Neural cell (in vitro differentiated cells): ENCODE data around the gene RPRD1B. TPM values are rescaled to one million over a fixed set of nuclear protein-coding genes. Genes with fewer than 3 reads are reported as not detected.

Experiments used
- H2AFZ ChIP-seq: fragments of 200-600, 300-800 bp; sonication (generic), shearing (Covaris generic); 2 replicates; pipeline ENCODE4 v1.6.0; 2014; ENCODE audit warnings: low read depth, mild to moderate bottlenecking, antibody characterized with exemption, low read length, moderate library complexity
- H3F3A ChIP-seq: fragments of 200-600 bp; shearing (Covaris generic); 2 replicates; pipeline ENCODE4 v1.6.1; 2016; ENCODE audit warnings: mild to moderate bottlenecking, moderate library complexity, mixed read lengths, antibody characterized with exemption, low read length; ENCODE audit not compliant: insufficient read depth, poor library complexity, severe bottlenecking
- H3K27ac ChIP-seq: fragments of 200-600, 300-800 bp; sonication (generic), shearing (Covaris generic); 2 replicates; pipeline ENCODE4 v1.5.1; 2014; ENCODE audit warnings: mild to moderate bottlenecking, low read length, moderate library complexity
- H3K27me3 ChIP-seq: fragments of 300-800, 200-600 bp; sonication (generic), shearing (Covaris generic); 2 replicates; pipeline ENCODE4 v1.6.0; 2014; ENCODE audit warnings: mild to moderate bottlenecking, low read depth, low read length, moderate library complexity; ENCODE audit not compliant: insufficient read depth
- H3K36me3 ChIP-seq: fragments of 300-800, 200-600 bp; sonication (generic), shearing (Covaris generic); 2 replicates; pipeline ENCODE4 v1.5.1; 2014; ENCODE audit warnings: mild to moderate bottlenecking, antibody characterized with exemption, low read length, moderate library complexity; ENCODE audit not compliant: insufficient read depth
- H3K4me2 ChIP-seq: fragments of 300-800, 200-600 bp; sonication (generic), shearing (Covaris generic); 2 replicates; pipeline ENCODE4 v1.6.0; 2014; ENCODE audit warnings: mild to moderate bottlenecking, low read length
- H3K4me3 ChIP-seq: fragments of 300-800, 200-600 bp; sonication (generic), shearing (Covaris generic); 2 replicates; pipeline ENCODE4 v1.5.1; 2014; ENCODE audit warnings: mild to moderate bottlenecking, low read length, moderate library complexity
- H3K79me2 ChIP-seq: fragments of 200-600 bp; shearing (Covaris generic); replicated peaks from 2 replicates; pipeline ENCODE4 v1.6.0; 2014; ENCODE audit warnings: mild to moderate bottlenecking, low read length, moderate library complexity; ENCODE audit not compliant: insufficient read depth
- H3K9ac ChIP-seq: fragments of 300-800, 200-600 bp; sonication (generic), shearing (Covaris generic); 2 replicates; pipeline ENCODE4 v1.6.1; 2016; ENCODE audit warnings: mild to moderate bottlenecking, low read length, mixed read lengths
- H3K9me2 ChIP-seq: fragments of 200-600 bp; shearing (Covaris generic); 2 replicates; pipeline ENCODE4 v1.6.1; 2016; ENCODE audit warnings: mild to moderate bottlenecking, low read length, mixed read lengths; ENCODE audit not compliant: insufficient read depth
- H3K9me3 ChIP-seq: fragments of 200-600, 300-800 bp; sonication (generic), shearing (Covaris generic); 2 replicates; pipeline ENCODE4 v1.6.1; 2016; ENCODE audit warnings: mild to moderate bottlenecking, mixed run types, low read length, moderate library complexity, mixed read lengths
- H4K20me1 ChIP-seq: fragments of 200-600 bp; shearing (Covaris generic); 2 replicates; pipeline ENCODE4 v1.6.1; 2016; ENCODE audit warnings: mild to moderate bottlenecking, mixed run types; ENCODE audit not compliant: insufficient read depth
- CTCF ChIP-seq: fragments of 450-650 bp; IDR thresholded peaks from 2 replicates; pipeline ENCODE4 v1.5.1; 2014; ENCODE audit warnings: antibody characterized with exemption, mild to moderate bottlenecking, moderate library complexity; ENCODE audit not compliant: poor library complexity, severe bottlenecking
- EP300 ChIP-seq: fragments of 450-650 bp; conservative IDR thresholded peaks from 2 replicates; pipeline ENCODE4 v1.6.1; 2014; ENCODE audit warnings: antibody characterized with exemption, mild to moderate bottlenecking, moderate library complexity; ENCODE audit not compliant: poor library complexity, severe bottlenecking
- EZH2 ChIP-seq: fragments of 200-600, 300-800 bp; shearing (Covaris generic), sonication (generic); IDR thresholded peaks from 2 replicates; pipeline ENCODE4 v1.6.1; 2014; ENCODE audit warnings: antibody characterized with exemption, low read length, borderline replicate concordance, mild to moderate bottlenecking; ENCODE audit not compliant: insufficient read depth, poor library complexity, severe bottlenecking
- MXI1 ChIP-seq: fragments of 450-650 bp; conservative IDR thresholded peaks from 2 replicates; pipeline ENCODE4 v1.6.1; 2014; ENCODE audit warnings: antibody characterized with exemption, mild to moderate bottlenecking; ENCODE audit not compliant: poor library complexity, severe bottlenecking
- POLR2AphosphoS5 ChIP-seq: IDR thresholded peaks from 2 replicates; pipeline ENCODE4 v1.6.1; 2012
- RAD21 ChIP-seq: fragments of 450-650 bp; conservative IDR thresholded peaks from 2 replicates; pipeline ENCODE4 v1.6.1; 2014; ENCODE audit warnings: antibody characterized with exemption, mild to moderate bottlenecking, moderate library complexity
- REST ChIP-seq: IDR thresholded peaks from 2 replicates; pipeline ENCODE4 v1.6.1; 2012; ENCODE audit warnings: borderline replicate concordance
- SMC3 ChIP-seq: fragments of 450-650 bp; conservative IDR thresholded peaks from 2 replicates; pipeline ENCODE4 v1.6.1; 2014; ENCODE audit warnings: antibody characterized with exemption, mild to moderate bottlenecking, moderate library complexity; ENCODE audit not compliant: poor library complexity
- TAF1 ChIP-seq: IDR thresholded peaks from 2 replicates; pipeline ENCODE4 v1.6.1; 2012; ENCODE audit warnings: low read depth
- polyA plus RNA-seq: library from polyadenylated mRNA; depleted of rRNA; stranded (reverse); fragments of >200 nt; gene quantifications from 2 replicates; pipeline ENCODE4 v1.2.3, GENCODE V29; 2014

RPRD1B gene
- polyA plus RNA-seq, 1 donor from 2014 or later, result 23.4 TPM

- Histone ChIP-seq H2AFZ (no peak overlapping the region), H3K36me3 (no peaks in the 10 kb centered on the region), H3K9me3 (no peaks in the 10 kb centered on the region), H3K4me3 (no peak overlapping the region), H3K27ac (no peak overlapping the region), H3K79me2 (no peaks in the 10 kb centered on the region), H3K9ac (no peak overlapping the region), H4K20me1 (no peaks in the 10 kb centered on the region), H3K9me2 (no peaks in the 10 kb centered on the region), H3K27me3 (no peaks in the 10 kb centered on the region), H3K4me2 (no peak overlapping the region), H3F3A (no peaks in the 10 kb centered on the region)
- no peak for TF ChIP-seq REST
- TF ChIP-seq POLR2AphosphoS5, result no peak
- no peak for TF ChIP-seq EZH2
- no peak for TF ChIP-seq SMC3
- TF ChIP-seq RAD21, result no peak
- TF ChIP-seq EP300, result no peak
- TF ChIP-seq CTCF, result no peak
- no peak for TF ChIP-seq MXI1
- no peak for TF ChIP-seq TAF1
These were observed 102.3 kb downstream of the RPRD1B start for GRCh38 chr20:38135651-38136420.

GRCh38 chr20:38136421-38137245 is 103.1 kb downstream of the RPRD1B start:
- Histone ChIP-seq H3K27me3 (no peaks in the 10 kb centered on the region), H3K9me2 (no peaks in the 10 kb centered on the region), H3K4me3 (no peak overlapping the region), H2AFZ (no peak overlapping the region), H3K9me3 (no peaks in the 10 kb centered on the region), H4K20me1 (no peaks in the 10 kb centered on the region), H3K9ac (no peak overlapping the region), H3K4me2 (no peak overlapping the region), H3K79me2 (no peaks in the 10 kb centered on the region), H3F3A (no peaks in the 10 kb centered on the region), H3K36me3 (no peaks in the 10 kb centered on the region), H3K27ac (no peak overlapping the region)
- TF ChIP-seq TAF1, result no peak
